SK-N-MC (cell line): ENCODE data around the gene BEAN1.

Experiments
- EZH2 ChIP-seq: fragments of 200-600 bp; sonication (generic); IDR thresholded peaks from one replicate; pipeline ENCODE4 v1.6.1; 2017; ENCODE audit warnings: antibody characterized with exemption
- FOXP2 ChIP-seq: optimal IDR thresholded peaks from 2 replicates; pipeline ENCODE3; 2011; ENCODE audit warnings: mild to moderate bottlenecking, moderate library complexity; ENCODE audit not compliant: insufficient read depth; ENCODE audit errors: extremely low read length, control extremely low read depth
- POLR2AphosphoS5 ChIP-seq: IDR thresholded peaks from 2 replicates; pipeline ENCODE4 v1.6.1; 2012; ENCODE audit warnings: mild to moderate bottlenecking, low read depth, low read length, borderline replicate concordance

DNA sequence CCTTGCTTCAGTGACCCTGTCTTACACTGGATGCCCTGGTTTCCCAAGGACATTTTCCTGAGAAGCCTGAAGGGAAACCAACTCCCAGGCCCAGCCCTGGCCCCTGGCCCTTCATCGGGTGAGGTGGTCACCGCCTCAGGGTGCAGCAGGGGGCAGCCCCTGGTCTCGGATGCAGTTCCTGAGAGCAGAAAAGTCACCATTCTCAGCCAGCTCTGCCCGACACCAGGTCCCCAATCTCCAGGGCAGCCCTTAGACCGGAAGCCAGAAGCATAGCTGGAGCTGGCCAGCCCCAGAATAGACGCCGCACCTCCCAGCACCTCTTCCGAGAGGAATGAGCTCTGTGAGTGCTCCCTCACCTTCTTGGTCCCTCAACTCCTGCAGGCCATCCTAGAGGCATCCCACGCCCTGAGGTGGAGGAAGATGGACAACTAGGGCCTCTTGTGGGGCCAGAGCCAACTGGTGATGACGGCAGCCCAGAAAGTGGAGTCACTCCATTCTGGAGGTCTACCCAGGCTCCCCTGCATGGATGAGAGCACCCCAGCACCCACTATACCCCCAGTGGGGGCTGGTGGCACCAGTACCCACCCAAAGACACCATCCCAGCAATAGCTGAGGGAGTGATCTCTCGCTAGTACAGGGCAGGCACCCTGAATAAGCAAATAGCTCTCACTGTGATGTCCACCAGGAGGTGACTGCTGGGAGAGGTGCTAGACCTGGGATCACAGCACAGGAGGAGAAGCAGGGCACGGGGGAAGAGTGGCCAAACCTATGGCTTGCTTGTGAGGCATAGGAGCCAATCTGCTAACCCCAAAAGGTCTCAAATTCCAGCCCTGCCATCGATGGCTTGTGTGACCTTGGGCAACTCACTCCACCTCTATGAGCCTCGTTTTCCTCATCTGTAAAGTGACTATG lies 66.7 kb downstream of the BEAN1 start:
- no peak for TF ChIP-seq POLR2AphosphoS5
- TF ChIP-seq EZH2: no peak
- no peak for TF ChIP-seq FOXP2
